Heart right ventricle (tissue), 16 donors: Measurements from ENCODE around the gene LRRC75A. TPM values are rescaled to one million over a fixed set of nuclear protein-coding genes. Genes with fewer than 3 reads are reported as not detected.
A peak's percentile ranks its signal among the peaks of the same experiment; 100 is the strongest.

Source experiments
- ATAC-seq, 8 donors: fragments of 200-7000 bp; cut with Tn5 transposase; one replicate each; pipeline ENCODE4 v1.9.1; 2020; ENCODE audit warnings: mild to moderate bottlenecking in 8 of 8, moderate library complexity in 8 of 8, moderate number of reproducible peaks in 1 of 8
- DNase-seq, 2 donors: peaks; one replicate each; pipeline ENCODE4 v3.0.0-alpha.2; 2020
- H3K27ac ChIP-seq, 10 donors: fragments of 200-600 bp; sonication (generic) in 2 of 10; one replicate each; pipeline versions ENCODE4 v1.5.0 to v1.8.0; 2020 to 2022; ENCODE audit warnings: mild to moderate bottlenecking in 3 of 10
- H3K27me3 ChIP-seq, 7 donors: fragments of 200-600 bp; one replicate each; pipeline ENCODE4 v1.8.0; 2021 to 2022; ENCODE audit warnings: mild to moderate bottlenecking in 2 of 7
- H3K36me3 ChIP-seq, 9 donors: fragments of 200-600 bp; sonication (generic) in 1 of 9; one replicate each; pipeline versions ENCODE4 v1.5.0 to v1.8.0; 2020 to 2022; ENCODE audit warnings: mild to moderate bottlenecking in 2 of 9
- H3K4me1 ChIP-seq, 9 donors: fragments of 200-600 bp; sonication (generic) in 1 of 9; one replicate each; pipeline versions ENCODE4 v1.5.0 to v1.8.0; 2020 to 2022; ENCODE audit warnings: mild to moderate bottlenecking in 4 of 9
- H3K4me3 ChIP-seq, 10 donors: fragments of 200-600 bp; sonication (generic) in 2 of 10; one replicate each; pipeline versions ENCODE4 v1.5.0 to v1.8.0; 2020 to 2022; ENCODE audit warnings: mild to moderate bottlenecking in 7 of 10, moderate library complexity in 2 of 10
- H3K9me3 ChIP-seq, 11 donors: fragments of 200-600 bp in 10 of 11; sonication (generic) in 2 of 11; one replicate each; pipeline versions ENCODE4 v1.5.0 to v1.8.0; 2013 to 2022; ENCODE audit warnings: mild to moderate bottlenecking in 2 of 11, control low read depth in 1 of 11, moderate library complexity in 1 of 11
- WGBS, 2 donors: extraction: QIAGEN DNeasy Blood & Tissue Kit; methylation state at CpG; one replicate each; pipeline ENCODE4 v1.1.7; 2013; ENCODE audit warnings: inconsistent platforms in 1 of 2; 5-methylcytosine and 5-hydroxymethylcytosine counted together
- intact Hi-C, 10 donors: fragments of 100-400 bp; cut with DNase I; formaldehyde crosslinking; loops; one replicate each; pipeline versions ENCODE4 v1.11.1 to v1.14.2; 2022
- long read RNA-seq, 3 donors: library from polyadenylated mRNA; unstranded; transcript quantifications; one replicate each; pipeline ENCODE4 v2.0.0, GENCODE V29; 2020 to 2021
- polyA plus RNA-seq, 2 donors: library from polyadenylated mRNA; stranded (reverse); fragments of 200-250 nt; gene quantifications; one replicate each; pipeline ENCODE4 v1.2.3, GENCODE V29; 2013
- total RNA-seq, 10 donors: library from RNA; stranded (reverse); fragmentation: NEBNext Ultra II Directional in 3 of 10; extraction: Animal tissue kit (Norgen Biotek cat#: 25700) in 3 of 10; gene quantifications; one replicate each; pipeline versions ENCODE4 v1.2.1 to v1.2.4, GENCODE V29; 2021 to 2023
- TF ChIP-seq, protein P1 (sequence below), 9 donors: fragments of 200-600 bp; sonication (generic) in 2 of 9; IDR thresholded peaks; one replicate each; pipeline versions ENCODE4 v1.5.0 to v1.8.0; 2021 to 2022; ENCODE audit warnings: antibody characterized with exemption in 9 of 9, mild to moderate bottlenecking in 5 of 9, moderate library complexity in 1 of 9
- donor health status: Arrhythmogenic right ventricular cardiomyopathy.
- donor health status: ischemic (EF 13 %, LVEDD 7.1; RV severe dilation, severe dysfunction).
- donor health status: healthy with polysubstance abuse.
- donor health status: DM: no; HTN: yes; CAD: no.
- donor health status: DM: no; HTN: no; CAD: no.
- donor health status: ischemic (EF 25% LVEDD 6.9; RV normal size, moderate dysfunction).
- donor health status: ischemic (EF 25% LVEDD 5.7; RV mildly dilated, moderate dysfunction).
- donor health status: healthy.
- donor health status: DM: yes; HTN: yes; CAD: no.
- donor health status: Ischemic cardiomyopathy.
- donor health status: ischemic (EF 35%, LVEDD 5.7; RV mildly dilated, moderate dysfunction).
- donor health status: nonischemic (EF 11% LVEDD 7.7; RV severe dilation, severe dysfunction).
- donor health status: DM: yes; HTN: yes; CAD: no.
- donor health status: PGD.
- donor health status: ischemic (EF 29% LVEDD 5.4; RV normal size, mild dysfunction).
- donor health status: nonischemic (EF 23%, LVEDD 6.1; RV moderate dilation, normal function).

Gene LRRC75A, protein sequence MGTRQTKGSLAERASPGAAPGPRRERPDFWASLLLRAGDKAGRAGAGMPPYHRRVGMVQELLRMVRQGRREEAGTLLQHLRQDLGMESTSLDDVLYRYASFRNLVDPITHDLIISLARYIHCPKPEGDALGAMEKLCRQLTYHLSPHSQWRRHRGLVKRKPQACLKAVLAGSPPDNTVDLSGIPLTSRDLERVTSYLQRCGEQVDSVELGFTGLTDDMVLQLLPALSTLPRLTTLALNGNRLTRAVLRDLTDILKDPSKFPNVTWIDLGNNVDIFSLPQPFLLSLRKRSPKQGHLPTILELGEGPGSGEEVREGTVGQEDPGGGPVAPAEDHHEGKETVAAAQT
- total RNA-seq = 1 to 10 TPM in 3 of 10 donors, under 1 TPM in 7; 0.34 to 1.3 (median 0.56) TPM
- polyA plus RNA-seq = under 1 TPM; 0.73 to 0.77 TPM
- long read RNA-seq, donor 1, partial matches to known transcripts = 1 of 5 reads
- long read RNA-seq, donor 1, other reads (novel, unspliced or antisense) = 4 of 5 reads
- long read RNA-seq, donor 2, partial matches to known transcripts = 0 of 5 reads
- long read RNA-seq, donor 2, other reads (novel, unspliced or antisense) = 5 of 5 reads
- long read RNA-seq, donor 3, partial matches to known transcripts = 0 of 8 reads
- long read RNA-seq, donor 3, other reads (novel, unspliced or antisense) = 8 of 8 reads

DNA sequence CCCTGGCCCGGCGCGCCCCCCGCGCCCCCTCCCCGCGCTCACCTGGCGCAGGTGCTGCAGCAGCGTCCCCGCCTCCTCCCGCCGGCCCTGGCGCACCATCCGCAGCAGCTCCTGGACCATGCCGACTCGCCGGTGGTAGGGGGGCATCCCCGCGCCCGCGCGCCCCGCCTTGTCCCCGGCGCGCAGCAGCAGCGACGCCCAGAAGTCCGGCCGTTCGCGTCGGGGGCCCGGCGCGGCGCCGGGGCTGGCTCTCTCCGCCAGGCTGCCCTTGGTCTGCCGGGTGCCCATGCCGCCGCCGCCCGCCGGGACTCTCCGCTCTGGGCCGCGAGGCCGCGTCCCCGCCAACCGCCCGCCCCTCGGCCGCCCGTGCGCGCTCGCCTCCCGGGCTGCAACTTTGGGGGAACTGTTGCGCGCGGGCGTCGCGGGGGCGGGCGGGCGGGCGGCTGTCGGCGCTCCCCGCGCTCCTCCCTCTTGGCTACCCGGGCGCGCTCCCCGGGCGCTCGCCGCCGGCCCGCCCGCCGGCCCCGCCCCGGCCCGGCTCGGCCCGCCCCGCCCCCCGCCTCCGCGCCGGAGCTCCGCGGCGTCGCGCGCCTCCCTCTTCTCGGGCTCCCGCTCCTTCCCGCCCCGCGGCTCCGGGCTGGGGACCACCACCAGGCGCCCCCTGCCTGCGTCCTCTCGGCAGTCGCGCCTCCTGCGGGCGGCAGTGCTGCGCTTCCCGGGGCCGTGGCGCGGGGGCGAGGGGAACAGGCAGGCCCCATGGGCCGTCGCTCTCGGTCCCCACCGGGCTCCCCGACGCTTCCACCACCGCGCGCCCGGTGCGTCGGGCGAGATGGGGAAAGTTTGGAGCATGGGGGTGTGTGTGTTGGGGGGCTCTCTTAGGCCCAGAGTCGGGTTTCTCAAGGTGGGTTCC lies at the start of gene LRRC75A:
Gene LRRC75A (minus strand): TSS at position 491 of the 910 bp plus-strand sequence. CDS start 203 bp downstream, at position 288.
- Histone ChIP-seq H3K4me3 (peak within 1 kb of the TSS in 9 of 10 donors; percentile 51 to 70 (median 59)), H3K27me3 (peaks cover 0 to 26% (median 0%) of the 10 kb centered on the region in 7 donors), H3K27ac (peak within 1 kb of the TSS in 4 of 10 donors; percentile 20 to 66 (median 24)), H3K36me3 (no peaks in the 10 kb centered on the region), H3K9me3 (no peaks in the 10 kb centered on the region), H3K4me1 (peaks cover 5 to 31% (median 15%) of the 10 kb centered on the region in 9 donors)
- TF ChIP-seq, protein P1, sequence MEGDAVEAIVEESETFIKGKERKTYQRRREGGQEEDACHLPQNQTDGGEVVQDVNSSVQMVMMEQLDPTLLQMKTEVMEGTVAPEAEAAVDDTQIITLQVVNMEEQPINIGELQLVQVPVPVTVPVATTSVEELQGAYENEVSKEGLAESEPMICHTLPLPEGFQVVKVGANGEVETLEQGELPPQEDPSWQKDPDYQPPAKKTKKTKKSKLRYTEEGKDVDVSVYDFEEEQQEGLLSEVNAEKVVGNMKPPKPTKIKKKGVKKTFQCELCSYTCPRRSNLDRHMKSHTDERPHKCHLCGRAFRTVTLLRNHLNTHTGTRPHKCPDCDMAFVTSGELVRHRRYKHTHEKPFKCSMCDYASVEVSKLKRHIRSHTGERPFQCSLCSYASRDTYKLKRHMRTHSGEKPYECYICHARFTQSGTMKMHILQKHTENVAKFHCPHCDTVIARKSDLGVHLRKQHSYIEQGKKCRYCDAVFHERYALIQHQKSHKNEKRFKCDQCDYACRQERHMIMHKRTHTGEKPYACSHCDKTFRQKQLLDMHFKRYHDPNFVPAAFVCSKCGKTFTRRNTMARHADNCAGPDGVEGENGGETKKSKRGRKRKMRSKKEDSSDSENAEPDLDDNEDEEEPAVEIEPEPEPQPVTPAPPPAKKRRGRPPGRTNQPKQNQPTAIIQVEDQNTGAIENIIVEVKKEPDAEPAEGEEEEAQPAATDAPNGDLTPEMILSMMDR (IDR thresholded peaks at IDR 0.05) = peak in 3 of 9 donors; percentile 34 to 42 (median 39)
- intact Hi-C loops = no loop called here
- WGBS, 2 donors = 1 to 2% methylated on average over 77 to 133 of the region's 134 CpGs
- ATAC-seq (peak; percentile 56 to 92 (median 74)), DNase-seq (peak; percentile 17 to 55)

DNA sequence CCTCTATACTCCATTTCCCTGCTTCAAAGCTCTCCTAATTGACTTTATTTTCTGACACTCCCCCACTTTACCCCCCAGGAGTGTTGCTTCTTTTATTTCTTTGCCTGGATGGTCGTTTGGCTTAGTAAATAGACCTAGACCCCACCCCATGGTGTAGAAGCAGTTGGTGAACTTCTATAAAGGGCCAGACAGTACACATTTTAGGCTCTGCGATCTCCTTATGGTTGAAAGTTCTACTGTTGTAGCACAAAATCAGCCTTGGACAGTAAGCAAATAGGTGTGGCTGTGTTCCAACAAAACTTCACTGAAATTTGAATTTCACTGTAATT lies 45.1 kb upstream of the LRRC75A start:
- TF ChIP-seq, protein P1 (IDR thresholded peaks at IDR 0.05) = no peak
- intact Hi-C loops = loop anchor here in 7 of 10 donors (1.0 to 10.0 kb wide), 9 partner anchors 48 to 458 kb away; partner anchors contain the start of gene ZNF624 (in 1 of the 7)
- H3K4me3 ChIP-seq = peak overlapping the region in 3 of 10 donors; percentile 72 to 78 (median 72)
- 44 to 45% methylated on average over 2 of the region's 2 CpGs for WGBS, 2 donors
- H3K4me1 ChIP-seq = peaks cover 0 to 16% (median 2%) of the 10 kb centered on the region in 9 donors
- peak overlapping the region in 4 of 10 donors; percentile 19 to 97 (median 94) for H3K27ac ChIP-seq
- H3K27me3 ChIP-seq = peaks cover 0 to 5% (median 0%) of the 10 kb centered on the region in 7 donors
- H3K36me3 ChIP-seq = no peaks in the 10 kb centered on the region
- peaks cover 0 to 3% (median 0%) of the 10 kb centered on the region in 11 donors for H3K9me3 ChIP-seq
- ATAC-seq (no peak), DNase-seq (no peak)

DNA sequence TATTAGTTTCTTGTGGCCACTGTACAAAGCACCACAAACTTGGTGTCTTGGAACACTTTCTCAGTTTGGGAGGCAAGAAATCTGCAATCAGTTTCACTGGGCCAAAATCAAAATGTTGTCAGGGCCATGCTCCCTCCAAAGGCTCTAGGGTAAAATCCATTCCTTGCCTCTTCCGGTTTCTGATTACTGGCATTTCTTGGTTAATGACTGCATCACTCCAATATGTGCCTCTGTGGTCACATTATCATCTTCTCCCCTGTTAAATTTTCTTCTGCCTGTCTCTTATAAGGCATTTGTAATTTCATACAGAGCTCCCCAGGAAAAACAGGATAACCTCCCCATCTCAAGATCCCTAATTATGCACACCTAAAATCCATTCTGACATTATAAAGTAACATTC lies 42.2 kb upstream of the LRRC75A start:
- peaks cover 0 to 16% (median 2%) of the 10 kb centered on the region in 9 donors for H3K4me1 ChIP-seq
- no peak overlapping the region for H3K4me3 ChIP-seq
- H3K27ac ChIP-seq = no peak overlapping the region
- TF ChIP-seq, protein P1 (IDR thresholded peaks at IDR 0.05) = no peak
- peaks cover 0 to 13% (median 6%) of the 10 kb centered on the region in 7 donors for H3K27me3 ChIP-seq
- H3K9me3 ChIP-seq = no peaks in the 10 kb centered on the region
- no peaks in the 10 kb centered on the region for H3K36me3 ChIP-seq
- intact Hi-C loops = loop anchor here in 3 of 10 donors (2.0 to 10.0 kb wide), 3 partner anchors 35 to 461 kb away; partner anchors contain the start of gene ZNF287 (in 1 of the 3)
- 88 to 97% methylated on average over 1 of the region's 1 CpG for WGBS, 2 donors
- DNase-seq (no peak), ATAC-seq (no peak)
